ENCODE results near the gene HSD17B8. TPM values are rescaled to one million over a fixed set of nuclear protein-coding genes. Genes with fewer than 3 reads are reported as not detected.

The HSD17B8 gene
- polyA plus RNA-seq, 1 donor (not counting 4 experiments of a cell fraction or from before 2014, with no cell fraction given), result 18.6 TPM

GRCh38 chr6:33201935-33202334, 2.5 kb upstream of the HSD17B8 start:
- H4K20me1 ChIP-seq (ENCODE audit: control insufficient read depth, extremely low read depth, insufficient read depth, low read length), result peaks cover 3% of the 10 kb centered on the region
- FAIRE-seq, result no peak
- peak overlapping the region; percentile 95 for H3K9ac ChIP-seq (ENCODE audit: control insufficient read depth, extremely low read depth, insufficient read depth, low read length)
- H3K27me3 ChIP-seq (ENCODE audit: control insufficient read depth, extremely low read depth, insufficient read depth, low read length), result no peaks in the 10 kb centered on the region
- DNase-seq (ENCODE audit: low read depth, low spot score), result no peak
- peaks cover 7% of the 10 kb centered on the region for H3K9me1 ChIP-seq (ENCODE audit: control insufficient read depth, extremely low read depth, insufficient read depth, low read length)
- peak overlapping the region; percentile 100 for H3K4me2 ChIP-seq (ENCODE audit: control insufficient read depth, extremely low read depth, insufficient read depth, low read depth, low read length)
- peaks cover 38% of the 10 kb centered on the region for H3K79me2 ChIP-seq (ENCODE audit: control insufficient read depth, insufficient read depth, low read length)
- no peak overlapping the region for H2AFZ ChIP-seq (ENCODE audit: control insufficient read depth, low read length)
- dilution Hi-C loops (cut with MboI; ENCODE audit: extremely low pct_ligation_motif_present, low sequenced_read_pairs), result no loop called here
- peaks cover 45% of the 10 kb centered on the region for H3K4me1 ChIP-seq (ENCODE audit: control insufficient read depth, extremely low read depth, insufficient read depth, low read length)
- H3K9me3 ChIP-seq (ENCODE audit: control insufficient read depth, low read depth, low read length), result no peaks in the 10 kb centered on the region
- peak overlapping the region; percentile 85 to 99 (median 88) for H3K4me3 ChIP-seq (ENCODE audit: control insufficient read depth in 2 of 3, extremely low read depth in 1 of 3, insufficient read depth in 2 of 3, low read depth in 1 of 3, low read length in 3 of 3)
- H3K36me3 ChIP-seq (ENCODE audit: control insufficient read depth in 2 of 2, extremely low read depth in 1 of 2, insufficient read depth in 2 of 2, low read length in 2 of 2), result peaks cover 21 to 31% of the 10 kb centered on the region in 2 experiments
- H3K27ac ChIP-seq (ENCODE audit: control insufficient read depth, insufficient read depth, low read length), result peak overlapping the region; percentile 99
- TF ChIP-seq EZH2 (IDR thresholded peaks at IDR 0.05; ENCODE audit: low read length) (no peak), CTCF (optimal IDR thresholded peaks at IDR 0.05 in 1 of 3, IDR thresholded peaks at IDR 0.05 in 1 of 3, conservative IDR thresholded peaks at IDR 0.05 in 1 of 3; ENCODE audit: extremely low read depth in 1 of 3, insufficient read depth in 2 of 3, low read length in 3 of 3) (no peak)

DNA sequence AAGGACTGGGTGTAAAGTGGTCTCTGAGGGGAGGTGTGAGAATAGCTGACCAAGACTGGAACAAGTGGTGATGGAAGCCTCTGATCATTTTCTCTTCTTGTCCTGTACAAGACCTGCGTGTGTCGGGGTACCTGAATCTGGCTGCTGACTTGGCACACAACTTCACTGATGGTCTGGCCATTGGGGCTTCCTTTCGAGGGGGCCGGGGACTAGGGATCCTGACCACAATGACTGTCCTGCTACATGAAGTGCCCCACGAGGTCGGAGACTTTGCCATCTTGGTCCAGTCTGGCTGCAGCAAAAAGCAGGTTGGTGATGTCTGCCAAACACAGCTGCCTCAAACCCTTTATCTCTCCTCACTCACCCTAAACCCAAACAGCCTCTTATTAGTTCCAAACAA, 1.7 kb upstream of the HSD17B8 start:
- Histone ChIP-seq H3K4me3 (ENCODE audit: control insufficient read depth in 2 of 3, extremely low read depth in 1 of 3, insufficient read depth in 2 of 3, low read depth in 1 of 3, low read length in 3 of 3) (no peak overlapping the region), H3K9me1 (ENCODE audit: control insufficient read depth, extremely low read depth, insufficient read depth, low read length) (peaks cover 5% of the 10 kb centered on the region), H3K79me2 (ENCODE audit: control insufficient read depth, insufficient read depth, low read length) (peaks cover 38% of the 10 kb centered on the region), H3K9ac (ENCODE audit: control insufficient read depth, extremely low read depth, insufficient read depth, low read length) (no peak overlapping the region), H3K27me3 (ENCODE audit: control insufficient read depth, extremely low read depth, insufficient read depth, low read length) (no peaks in the 10 kb centered on the region), H3K36me3 (ENCODE audit: control insufficient read depth in 2 of 2, extremely low read depth in 1 of 2, insufficient read depth in 2 of 2, low read length in 2 of 2) (peaks cover 18 to 26% of the 10 kb centered on the region in 2 experiments), H3K9me3 (ENCODE audit: control insufficient read depth, low read depth, low read length) (no peaks in the 10 kb centered on the region), H3K4me2 (ENCODE audit: control insufficient read depth, extremely low read depth, insufficient read depth, low read depth, low read length) (no peak overlapping the region), H4K20me1 (ENCODE audit: control insufficient read depth, extremely low read depth, insufficient read depth, low read length) (no peaks in the 10 kb centered on the region), H3K27ac (ENCODE audit: control insufficient read depth, insufficient read depth, low read length) (no peak overlapping the region), H2AFZ (ENCODE audit: control insufficient read depth, low read length) (no peak overlapping the region), H3K4me1 (ENCODE audit: control insufficient read depth, extremely low read depth, insufficient read depth, low read length) (peaks cover 45% of the 10 kb centered on the region)
- no peak for DNase-seq (ENCODE audit: low read depth, low spot score)
- no peak for FAIRE-seq
- TF ChIP-seq CTCF (optimal IDR thresholded peaks at IDR 0.05 in 1 of 3, IDR thresholded peaks at IDR 0.05 in 1 of 3, conservative IDR thresholded peaks at IDR 0.05 in 1 of 3; ENCODE audit: extremely low read depth in 1 of 3, insufficient read depth in 2 of 3, low read length in 3 of 3) (no peak), EZH2 (IDR thresholded peaks at IDR 0.05; ENCODE audit: low read length) (no peak)
- dilution Hi-C loops (cut with MboI; ENCODE audit: extremely low pct_ligation_motif_present, low sequenced_read_pairs), result no loop called here

Data from keratinocyte (primary cell).